Stimulated activated CD4-positive, alpha-beta T cell treated with anti-CD3 and anti-CD28 coated beads, Interleukin-4, amount 100 ng/mL, for 48 hours (primary cell): ENCODE measurements around the gene MAGI3.
"Not testable (repeated sequence)": the region's sequence is repeated elsewhere in the genome, so short reads cannot be mapped to it uniquely, and the experiment has no call there.

Experiments
- DNase-seq, 2 donors: peaks; one replicate each; pipeline ENCODE4 v3.0.0-alpha.2; 2020; ENCODE audit warnings: low read depth in 2 of 2

The MAGI3 gene

DNA sequence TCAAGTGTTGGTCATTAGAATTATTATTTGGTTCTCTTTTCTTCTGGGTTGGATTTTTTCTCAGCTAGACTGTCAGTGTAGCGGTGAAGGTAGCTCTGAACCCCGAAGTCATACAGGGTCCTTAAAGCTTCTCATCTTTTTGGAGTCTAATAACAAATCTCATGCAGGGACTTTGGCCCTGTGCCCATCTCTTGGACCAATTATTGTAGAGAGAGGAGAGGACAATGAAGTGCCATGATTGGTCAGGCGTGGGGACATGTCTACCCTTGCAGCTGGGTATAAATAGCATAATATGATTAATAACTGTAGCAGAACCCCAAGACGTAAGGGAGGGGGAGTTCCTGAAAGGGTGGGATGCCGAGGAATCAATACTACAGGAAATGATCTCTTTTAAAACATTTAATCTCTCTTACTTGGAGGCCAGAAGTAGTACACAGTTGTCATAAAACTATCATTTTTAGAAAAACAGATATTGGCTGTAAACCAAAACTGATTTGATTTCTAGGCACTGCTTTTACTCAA lies 8.8 kb downstream of the MAGI3 start:
- no peak for DNase-seq

DNA sequence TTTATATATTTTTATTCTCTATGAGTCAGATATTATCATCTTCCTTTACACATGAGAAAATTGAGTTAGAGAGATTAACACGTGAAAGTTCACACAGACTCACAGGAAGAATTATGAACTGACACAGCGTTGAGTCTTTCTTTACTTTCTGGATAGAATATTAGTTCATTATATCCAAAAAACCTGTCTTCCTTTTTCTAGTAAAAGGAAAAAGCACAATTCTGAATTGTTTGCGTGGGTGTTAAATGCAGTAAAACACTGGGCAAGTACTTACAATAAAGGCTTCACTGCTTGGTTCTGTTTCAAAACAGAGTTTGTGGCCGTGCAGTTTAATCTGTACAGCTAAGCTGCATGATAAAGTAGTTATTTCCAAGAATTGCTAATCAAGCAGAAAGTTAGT lies 10.8 kb downstream of the MAGI3 start:
- DNase-seq, result no peak

DNA sequence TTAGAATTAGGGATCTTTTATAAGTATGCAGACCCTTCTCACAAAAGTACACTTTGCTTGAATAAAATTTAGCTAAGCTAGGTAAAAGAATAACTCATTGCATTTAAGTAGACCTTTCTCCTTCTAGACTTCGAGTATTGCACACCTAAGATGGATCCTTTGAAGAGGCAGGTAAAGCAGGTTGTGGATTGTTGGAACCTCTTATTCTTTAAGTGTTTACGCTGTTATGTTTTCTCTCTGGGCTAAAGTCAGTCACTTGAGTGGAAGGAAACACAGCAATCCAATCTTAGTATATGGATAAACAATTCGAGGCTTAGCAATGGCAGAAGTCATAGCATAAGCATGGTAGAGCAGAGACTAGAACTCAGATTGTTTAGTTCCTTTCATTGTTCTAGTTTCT lies 11.4 kb downstream of the MAGI3 start:
- no peak for DNase-seq

DNA sequence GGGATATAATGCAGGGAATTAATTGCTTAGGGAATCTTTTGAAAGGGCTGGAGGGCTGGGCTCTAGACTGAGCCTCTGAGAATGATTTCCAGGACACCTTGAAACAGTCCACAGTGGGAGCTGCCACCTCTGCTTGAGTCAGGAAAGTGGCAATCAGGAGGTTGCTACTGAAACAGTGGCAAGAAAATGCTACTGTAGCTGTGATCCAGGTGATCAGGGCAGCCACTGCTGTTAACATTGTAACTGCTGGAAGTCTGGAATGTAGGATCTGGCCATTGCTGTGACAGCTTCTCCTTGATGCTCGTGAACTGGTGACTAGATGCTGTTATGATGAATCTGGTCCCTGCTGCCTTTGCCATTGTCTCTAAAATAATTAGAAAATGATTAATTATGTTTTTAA lies 12.8 kb downstream of the MAGI3 start:
- DNase-seq, result no peak

DNA sequence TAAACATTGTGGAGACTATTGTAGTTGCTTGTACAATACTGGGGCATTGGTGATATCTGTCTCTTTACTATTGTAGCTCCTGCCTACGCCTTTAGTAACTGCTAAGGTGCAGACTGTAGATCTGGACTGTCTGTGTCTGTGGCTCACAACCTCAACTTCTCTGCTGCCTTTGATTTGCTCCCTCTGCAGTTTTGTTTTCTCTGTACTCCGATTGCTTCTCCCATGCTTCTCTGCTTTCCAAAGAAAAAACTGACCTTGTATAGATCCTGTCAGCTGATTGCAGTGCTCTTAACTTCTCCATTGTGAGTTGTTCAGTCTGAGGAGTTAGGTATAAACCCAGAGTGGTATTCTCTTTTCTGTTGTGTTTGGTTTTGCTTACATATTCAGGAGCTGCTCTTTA lies 15.3 kb downstream of the MAGI3 start:
- DNase-seq, result no peak

DNA sequence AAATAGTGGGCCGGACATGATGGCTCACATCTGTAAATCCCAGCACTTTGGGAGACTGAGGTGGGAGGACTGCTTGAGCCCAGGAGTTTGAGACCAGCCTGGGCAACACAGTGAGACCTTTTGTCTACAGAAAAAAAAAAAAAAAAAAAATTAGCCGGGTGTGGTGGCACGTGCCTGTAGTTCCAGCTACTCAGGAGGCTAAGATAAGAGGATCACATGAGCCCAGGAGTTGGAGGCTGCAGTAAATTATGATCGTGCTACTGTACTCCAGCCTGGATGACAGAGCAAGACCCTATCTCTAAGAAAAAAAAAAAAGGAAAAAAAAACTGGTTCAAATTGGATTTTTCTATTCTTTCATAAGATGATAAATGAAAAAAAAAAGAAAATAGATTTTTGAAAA lies 15.8 kb downstream of the MAGI3 start:
- DNase-seq, result not testable (repeated sequence)

DNA sequence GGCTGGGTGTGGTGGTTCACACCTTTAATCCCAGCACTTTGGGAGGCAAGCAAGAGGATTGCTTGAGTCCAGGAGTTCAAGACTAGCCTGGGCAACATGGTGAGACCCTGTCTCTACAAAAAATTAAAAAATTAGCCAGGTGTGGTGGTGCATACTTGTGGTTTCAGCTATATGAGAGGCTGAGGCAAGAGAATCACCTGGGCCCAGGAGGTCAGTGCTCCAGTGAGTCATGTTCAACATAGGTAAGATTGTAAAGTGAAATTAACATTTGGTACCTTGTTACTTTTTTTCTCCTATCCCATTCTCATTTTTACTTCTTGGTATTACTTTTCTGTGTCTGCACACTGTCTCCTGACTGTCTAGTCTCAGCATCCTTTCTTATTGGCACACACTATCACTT lies 19.0 kb downstream of the MAGI3 start:
- DNase-seq, result no peak

DNA sequence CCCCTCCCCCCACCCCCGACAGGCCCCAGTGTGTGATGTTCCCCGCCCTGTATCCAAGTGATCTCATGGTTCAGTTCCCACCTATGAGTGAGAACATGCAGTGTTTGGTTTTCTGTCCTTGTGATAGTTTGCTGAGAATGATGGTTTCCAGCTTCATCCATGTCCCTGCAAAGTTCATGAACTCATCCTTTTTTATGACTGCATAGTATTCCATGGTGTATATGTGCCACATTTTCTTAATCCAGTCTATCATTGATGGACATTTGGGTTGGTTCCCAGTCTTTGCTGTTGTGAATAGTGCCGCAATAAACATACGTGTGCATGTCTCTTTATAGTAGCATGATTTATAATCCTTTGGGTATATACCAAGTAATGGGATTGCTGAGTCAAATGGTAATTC lies 21.7 kb downstream of the MAGI3 start:
- not testable (repeated sequence) for DNase-seq

DNA sequence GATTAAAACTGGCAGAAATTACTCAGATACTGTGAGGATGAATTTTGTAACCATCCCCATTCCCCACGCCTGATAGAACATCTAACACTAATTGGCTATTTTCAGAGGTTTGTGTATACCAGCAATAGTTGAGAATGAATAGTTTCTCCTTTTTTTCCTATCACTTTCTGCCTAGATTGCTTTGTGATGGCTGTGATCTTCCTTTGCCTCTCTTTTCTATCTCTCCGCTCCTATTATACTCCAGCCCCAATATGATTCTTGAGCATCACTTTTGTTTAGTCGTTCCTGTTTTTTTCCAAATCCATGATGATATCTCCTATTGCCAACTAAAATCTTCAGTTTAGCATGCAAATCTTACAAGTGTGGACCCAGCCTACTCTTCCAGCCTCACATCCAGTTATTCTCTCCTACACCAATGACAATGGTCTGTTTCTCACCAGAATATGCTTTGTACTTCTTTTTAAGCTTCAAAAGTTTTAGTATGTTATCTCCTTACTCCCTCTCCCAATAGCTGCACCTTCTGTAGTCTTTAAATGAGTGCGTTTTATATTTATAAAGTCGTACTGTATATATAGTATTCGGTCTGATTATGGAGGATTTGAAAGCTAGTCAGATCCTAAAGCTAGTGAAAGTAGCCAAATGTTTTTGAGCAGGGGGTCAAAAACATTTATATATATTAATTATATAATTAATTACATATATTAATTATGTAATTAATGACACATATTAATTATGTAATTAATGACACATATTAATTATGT lies 25.2 kb downstream of the MAGI3 start:
- no peak for DNase-seq

DNA sequence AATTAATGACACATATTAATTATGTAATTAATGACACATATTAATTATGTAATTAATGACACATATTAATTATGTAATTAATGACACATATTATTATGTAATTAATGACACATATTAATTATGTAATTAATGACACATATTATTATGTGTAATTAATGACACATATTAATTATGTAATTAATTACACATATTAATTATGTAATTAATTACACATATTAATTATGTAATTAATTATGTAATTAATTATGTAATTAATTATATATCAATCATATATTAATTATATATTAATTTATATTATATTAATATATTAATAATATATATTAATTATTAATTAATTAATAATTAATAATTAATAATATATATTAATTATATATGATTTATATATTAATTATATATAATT lies 25.8 kb downstream of the MAGI3 start:
- DNase-seq, result not testable (repeated sequence)

DNA sequence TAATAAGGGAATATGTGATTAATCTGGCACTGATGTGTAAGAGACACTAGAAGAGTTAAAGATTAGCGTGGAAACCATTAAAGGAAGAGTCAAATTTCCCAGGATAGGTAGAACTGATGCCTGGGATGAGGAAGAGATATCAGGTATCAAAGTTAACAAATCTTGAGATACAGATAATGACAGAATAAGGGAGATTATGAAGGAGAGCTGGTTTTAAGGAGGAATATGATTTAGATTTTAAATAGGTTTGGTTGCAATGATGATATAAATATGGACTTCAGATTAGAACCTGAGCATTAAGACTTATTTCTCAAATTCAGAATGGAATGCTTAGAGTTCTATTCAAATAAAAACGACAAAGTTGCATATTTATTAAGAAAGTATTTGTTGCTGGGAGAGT lies 26.2 kb downstream of the MAGI3 start:
- DNase-seq, result no peak

DNA sequence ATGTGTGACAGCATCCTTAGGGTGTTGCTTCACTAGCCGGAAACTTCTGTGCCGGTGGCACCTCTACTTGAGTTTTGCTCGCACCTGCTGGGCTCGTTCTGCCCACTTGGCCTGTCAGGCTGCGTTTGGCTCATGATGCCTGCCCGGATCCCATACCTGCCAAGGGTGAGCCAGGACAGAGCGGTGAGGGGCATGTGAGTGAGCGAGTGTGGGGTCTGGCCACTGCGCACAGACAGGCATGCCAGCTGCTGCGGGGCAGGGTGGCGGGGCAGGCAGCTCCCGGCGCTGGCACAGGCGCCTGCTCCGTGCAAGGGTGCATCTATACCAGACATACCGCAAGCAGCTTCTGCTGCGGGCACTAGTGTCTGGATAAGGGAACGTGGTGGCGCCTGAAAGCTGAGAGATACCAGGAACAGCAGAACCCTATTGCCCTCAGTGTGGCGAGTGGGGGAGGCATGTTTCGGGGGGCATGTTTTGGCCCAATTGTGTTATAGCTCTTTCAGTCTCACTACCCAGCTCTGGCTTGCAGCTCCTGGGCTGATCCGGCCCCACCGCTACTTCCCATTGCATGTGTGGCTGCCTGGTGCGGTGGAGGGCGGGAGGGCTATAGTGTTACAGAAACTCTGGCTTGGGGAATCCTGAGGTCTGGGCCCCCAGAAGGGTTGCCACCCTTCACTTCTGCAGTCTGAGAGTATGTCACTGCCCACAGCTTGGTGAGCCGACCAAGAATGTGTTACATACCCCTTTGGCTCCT lies 32.2 kb downstream of the MAGI3 start:
- DNase-seq, result no peak

DNA sequence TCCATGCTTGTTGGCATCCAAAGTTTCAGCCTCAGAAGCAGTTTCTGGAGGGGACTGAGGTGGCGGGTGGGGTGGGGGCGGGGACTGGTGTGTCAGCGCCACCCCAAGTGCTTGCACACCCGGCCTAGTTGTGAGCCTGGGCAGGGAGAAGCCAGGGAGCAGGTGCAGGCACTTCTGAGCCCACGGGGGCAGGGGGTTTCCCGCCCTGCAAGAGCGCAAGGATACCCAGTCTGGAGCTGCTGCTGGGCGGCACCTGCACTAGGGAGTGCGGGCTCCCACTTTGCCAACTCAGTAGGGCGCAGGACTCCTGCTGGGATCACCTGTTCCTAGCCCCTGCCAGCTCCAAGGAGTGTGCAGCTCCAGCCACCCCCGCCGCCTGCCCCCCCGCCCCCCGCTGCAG lies 33.5 kb downstream of the MAGI3 start:
- DNase-seq, result no peak

DNA sequence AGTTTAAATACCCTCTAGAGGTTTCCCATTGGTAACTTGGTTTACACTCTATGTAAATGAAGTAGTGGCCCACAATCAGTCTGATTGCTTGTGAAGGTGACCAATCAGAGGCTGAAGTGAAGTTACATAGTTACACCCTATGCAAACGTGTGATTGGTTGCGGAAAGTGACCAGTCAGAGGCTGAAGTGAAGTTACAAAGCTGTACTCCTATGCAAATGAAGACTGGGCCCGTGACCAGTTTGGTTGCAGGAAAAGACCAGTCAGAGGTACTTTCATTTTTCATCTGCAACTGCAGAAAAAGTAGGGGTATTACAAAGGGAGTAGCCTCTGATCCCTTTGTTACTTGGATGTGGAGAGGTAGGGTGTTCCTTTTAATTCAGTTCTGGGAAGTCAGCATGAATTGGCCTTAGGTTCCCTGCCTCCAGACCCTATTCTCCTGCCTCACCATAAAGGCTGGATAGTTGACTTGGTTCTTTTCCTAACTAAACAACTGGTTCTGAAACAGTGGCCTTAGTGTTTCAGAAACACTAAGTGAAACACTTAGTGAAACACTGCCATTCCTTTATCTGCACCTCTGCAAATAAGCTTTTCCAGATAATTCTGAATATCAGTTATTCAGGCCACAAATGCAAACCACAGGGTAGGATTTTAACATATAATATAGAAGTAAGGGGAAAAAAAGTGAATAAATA lies 39.3 kb downstream of the MAGI3 start:
- DNase-seq, result no peak

DNA sequence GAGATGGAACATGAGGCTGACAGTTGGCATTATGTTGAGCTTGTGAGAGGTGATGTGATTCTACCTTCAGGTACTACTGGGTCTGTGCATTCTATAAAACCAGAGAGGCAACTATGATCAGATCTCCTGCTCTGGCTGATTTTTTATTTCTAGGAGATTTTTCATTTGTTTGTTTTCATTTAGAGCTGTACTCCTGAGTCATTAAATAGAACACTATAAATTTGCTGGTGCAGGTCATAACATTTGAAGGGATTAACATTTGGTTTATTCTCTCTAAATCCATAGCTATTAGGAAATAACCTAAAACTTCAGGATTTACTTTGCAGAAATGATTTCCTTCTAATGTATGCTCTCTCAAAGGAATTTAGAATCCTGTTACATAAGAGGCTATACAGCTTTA lies 42.9 kb downstream of the MAGI3 start:
- DNase-seq, result no peak

DNA sequence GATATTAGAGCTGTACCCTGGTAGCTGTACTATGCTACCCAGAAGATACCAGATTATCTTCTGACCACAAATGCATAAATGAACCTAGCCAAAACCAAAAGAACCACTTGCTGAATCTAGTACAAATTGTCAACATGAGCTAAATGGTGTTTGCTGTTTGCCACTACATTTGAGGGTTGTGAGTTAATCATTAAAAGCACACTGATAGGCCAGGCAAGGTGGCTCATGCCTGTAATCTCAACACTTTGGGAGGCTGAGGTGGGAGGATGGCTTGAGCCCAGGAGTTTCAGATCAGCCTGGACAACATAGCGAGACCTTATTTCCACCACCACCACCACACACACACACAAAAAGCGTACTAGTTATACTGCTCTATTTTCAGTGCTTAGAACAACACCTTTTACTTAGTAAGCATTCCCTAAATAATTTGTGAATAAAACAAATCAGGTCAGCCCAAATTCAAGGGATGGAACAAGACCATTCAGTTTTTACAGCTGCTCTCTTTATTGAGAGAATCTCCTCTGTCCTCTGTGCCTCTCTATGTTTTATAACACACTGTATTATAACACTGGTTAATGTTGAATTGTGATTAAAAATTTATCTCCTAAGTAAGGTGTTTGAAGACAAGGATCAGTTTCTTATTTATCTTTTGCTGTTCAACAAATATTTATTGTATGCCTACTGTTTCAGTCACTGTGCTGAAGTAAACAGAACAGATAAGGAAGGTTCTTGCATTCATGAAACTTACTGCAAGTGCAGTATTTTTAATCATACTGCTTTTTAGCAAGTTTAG lies 44.0 kb downstream of the MAGI3 start:
- no peak for DNase-seq

DNA sequence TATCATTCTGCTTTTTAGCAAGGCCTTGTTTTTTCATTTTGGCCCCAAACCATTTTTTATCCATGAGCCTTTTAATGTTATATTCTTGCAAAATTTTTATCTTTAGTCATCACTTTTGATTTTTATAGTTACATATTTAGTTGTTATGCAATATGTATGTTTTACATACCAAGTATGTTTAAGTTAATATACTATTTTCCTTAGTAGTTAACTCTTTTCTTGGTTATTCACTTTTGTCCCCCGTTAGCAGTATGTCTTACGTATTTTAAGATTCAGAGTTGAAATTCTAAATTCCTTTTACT lies 44.5 kb downstream of the MAGI3 start:
- DNase-seq, result no peak

DNA sequence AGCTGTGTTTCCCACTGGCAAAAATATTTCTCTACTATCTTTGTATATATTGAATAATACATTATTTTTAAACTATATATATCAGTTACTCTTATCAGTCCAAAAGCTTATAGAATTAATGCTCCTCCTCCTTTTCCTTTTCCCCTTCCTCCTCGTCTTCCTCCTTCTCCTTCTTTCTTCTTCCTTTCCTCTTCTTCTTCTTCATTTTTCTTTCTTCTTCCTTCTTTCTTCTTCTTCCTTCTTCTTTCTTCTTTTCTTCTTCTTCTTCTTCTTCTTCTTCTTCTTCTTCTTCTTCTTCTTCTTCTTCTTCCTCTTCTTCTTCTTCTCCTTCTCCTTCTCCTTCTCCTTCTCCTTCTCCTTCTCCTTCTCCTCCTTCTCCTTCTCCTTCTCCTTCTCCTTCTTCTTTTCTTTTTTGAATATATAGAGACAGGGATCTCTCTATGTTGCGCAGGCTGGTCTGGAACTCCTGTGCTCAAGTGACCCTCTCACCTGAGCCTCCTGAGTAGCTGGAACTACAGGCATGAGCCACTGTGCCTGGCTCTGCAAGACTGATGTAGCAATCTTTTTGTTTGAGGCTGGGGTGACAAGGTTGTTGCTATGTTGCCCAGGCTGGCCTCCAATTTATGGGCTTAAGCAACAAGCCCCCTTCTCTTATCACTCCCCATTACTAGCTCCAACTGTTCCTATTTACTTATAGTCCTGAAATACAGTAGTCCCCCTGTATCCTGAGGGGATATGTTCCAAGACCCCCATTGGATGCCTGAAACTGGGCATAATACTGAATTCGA lies 47.4 kb downstream of the MAGI3 start:
- DNase-seq, result no peak

DNA sequence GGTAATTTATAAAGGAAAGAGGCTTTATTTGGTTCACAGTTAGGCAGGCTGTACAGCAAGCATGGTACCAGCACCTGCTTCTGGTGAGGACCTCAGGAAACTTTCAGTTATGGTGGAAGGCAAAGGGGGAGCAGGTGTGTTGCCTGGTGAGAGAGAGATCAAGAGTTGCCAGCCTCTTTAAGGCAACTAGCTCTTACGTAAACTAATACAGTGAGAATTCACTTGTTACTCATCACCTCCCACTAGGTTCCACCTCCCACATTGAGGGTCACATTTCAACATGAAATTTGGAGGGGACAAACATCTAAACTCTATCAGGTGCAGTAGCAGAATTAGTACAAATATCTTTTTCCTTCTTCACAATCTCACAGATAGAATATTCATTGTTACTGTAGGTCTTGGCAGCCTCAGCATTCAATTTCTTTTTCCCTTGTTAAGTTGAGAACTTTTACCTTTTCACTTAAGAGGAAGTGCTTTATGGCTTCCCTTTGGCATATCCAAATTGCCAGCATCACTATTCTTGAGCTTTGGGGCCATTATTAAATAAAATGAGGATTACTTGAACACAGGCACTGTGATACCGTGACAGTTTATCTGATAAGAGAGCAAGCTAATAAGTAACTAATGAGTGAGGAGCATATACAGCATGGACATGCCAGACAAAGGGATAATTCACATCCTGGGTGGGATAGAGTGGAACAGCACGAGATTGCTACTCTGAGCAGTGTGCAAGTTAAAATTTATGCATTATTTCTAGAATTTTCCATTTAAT lies 48.4 kb downstream of the MAGI3 start:
- no peak for DNase-seq

DNA sequence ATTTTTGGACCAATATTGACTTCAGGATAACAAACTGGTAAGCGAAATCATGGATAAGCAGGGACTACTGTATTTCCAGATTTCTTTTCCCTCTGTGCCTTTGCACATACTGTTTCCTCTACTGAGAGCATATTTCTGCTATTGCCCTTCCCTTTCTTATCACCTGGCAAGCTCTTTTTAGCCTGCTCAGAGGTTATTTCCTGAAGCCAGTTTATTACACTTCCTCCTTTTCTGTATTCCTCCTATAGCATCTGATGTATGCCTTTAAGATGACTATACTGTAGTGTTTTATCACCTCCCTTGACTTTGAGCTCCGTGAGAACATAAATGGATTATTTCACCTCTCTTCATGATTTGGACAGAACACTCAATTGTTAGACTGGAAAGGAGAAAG lies 49.0 kb downstream of the MAGI3 start:
- no peak for DNase-seq
